Kidney (tissue), 14 donors: ENCODE measurements around the gene MT1G. TPM values are rescaled to one million over a fixed set of nuclear protein-coding genes. Genes with fewer than 3 reads are reported as not detected.

Source experiments
- DNase-seq, 5 donors: peaks; one replicate each; pipeline ENCODE4 v3.0.0-alpha.2; 2013 to 2020
- FAIRE-seq: peaks from 2 replicates; lab custom pipeline; 2012; peaks lifted over from hg19 to GRCh38; lab: Jason Lieb, UNC
- H3K27ac ChIP-seq, 2 donors: one replicate each; pipeline ENCODE4 v1.7.0; 2013; ENCODE audit warnings: low read depth in 2 of 2, low read length in 2 of 2, inconsistent platforms in 1 of 2
- H3K27me3 ChIP-seq: one replicate; pipeline ENCODE4 v1.7.1; 2013; ENCODE audit warnings: low read length, inconsistent platforms; ENCODE audit not compliant: control insufficient read depth, insufficient read depth
- H3K36me3 ChIP-seq, 3 donors: one replicate each; pipeline versions ENCODE4 v1.7.0 to v1.7.1; 2013; ENCODE audit warnings: low read length in 3 of 3, control low read depth in 1 of 3, inconsistent platforms in 1 of 3; ENCODE audit not compliant: insufficient read depth in 3 of 3, control insufficient read depth in 2 of 3
- H3K4me1 ChIP-seq, 3 donors: one replicate each; pipeline versions ENCODE4 v1.7.0 to v1.7.1; 2013; ENCODE audit warnings: low read length in 3 of 3, inconsistent platforms in 1 of 3, low read depth in 1 of 3; ENCODE audit not compliant: control insufficient read depth in 2 of 3, insufficient read depth in 2 of 3
- H3K4me3 ChIP-seq, 3 donors: one replicate each; pipeline versions ENCODE4 v1.7.0 to v1.8.1; 2013; ENCODE audit warnings: low read length in 3 of 3, control low read depth in 1 of 3, inconsistent platforms in 1 of 3
- H3K9ac ChIP-seq, 3 donors: one replicate each; pipeline versions ENCODE4 v1.7.0 to v1.7.1; 2013; ENCODE audit warnings: low read length in 3 of 3, control low read depth in 1 of 3, inconsistent platforms in 1 of 3
- H3K9me3 ChIP-seq, 3 donors: one replicate each; pipeline versions ENCODE4 v1.7.0 to v1.7.1; 2013; ENCODE audit warnings: low read length in 3 of 3, control low read depth in 1 of 3, inconsistent platforms in 1 of 3; ENCODE audit not compliant: control insufficient read depth in 2 of 3, insufficient read depth in 1 of 3
- intact Hi-C: fragments of 100-400 bp; cut with DNase I; formaldehyde crosslinking; loops from one replicate; pipeline ENCODE4 v1.11.1; 2022
- polyA plus RNA-seq: library from polyadenylated mRNA; stranded (reverse); fragments of 350-450 nt; fragmentation: Illumina TruSeq; extraction: RNeasy Lipid Tissue Mini Kit (QIAGEN cat#74804); gene quantifications from one replicate; pipeline ENCODE4 v1.2.3, GENCODE V29; 2014; ENCODE audit warnings: low read depth, low replicate concordance; ENCODE audit not compliant: insufficient read depth
- total RNA-seq: library from RNA; stranded (reverse); fragmentation: NEBNext Ultra II Directional; extraction: Animal tissue kit (Norgen Biotek cat#: 25700); gene quantifications from one replicate; pipeline ENCODE4 v1.2.1, GENCODE V29; 2021
- TF ChIP-seq, protein P1 (sequence below): IDR thresholded peaks from 3 replicates; pipeline ENCODE4 v1.5.1; 2012; ENCODE audit warnings: mild to moderate bottlenecking, moderate library complexity, borderline replicate concordance; ENCODE audit not compliant: insufficient read depth; ENCODE audit errors: extremely low read depth
- donor health status: control.
- donor health status: control.
- donor health status: control.
- donor health status: control.
- donor health status: control.
- donor health status: DM: yes; HTN: yes; CAD: no.
- donor health status: Normal renal cell carcinoma (clear cell type).

Gene MT1G
- total and polyA plus RNA-seq, 2 donors from 2014 or later, result 33.6 to 2,564 TPM

DNA sequence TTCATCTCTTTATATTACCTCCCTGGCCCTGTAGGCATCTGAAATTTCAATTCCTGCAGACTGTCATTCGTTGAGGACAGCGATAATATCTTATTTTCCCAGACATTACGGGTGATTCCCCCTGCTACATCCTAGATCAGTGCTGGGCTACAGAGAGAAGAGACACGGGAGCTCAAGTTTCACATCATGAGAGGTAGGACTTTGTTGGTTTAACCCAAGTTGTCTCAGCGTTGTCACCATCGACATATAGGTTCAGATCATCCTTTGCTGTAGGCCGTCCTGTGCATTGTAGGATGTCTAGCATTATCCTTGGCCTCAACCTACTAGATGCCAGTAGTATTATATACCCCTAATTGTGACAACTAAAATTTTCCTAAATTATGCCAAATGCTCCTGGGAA, 33.7 kb upstream of the MT1G start:
- FAIRE-seq (no peak), DNase-seq (peak in 1 of 5 donors; percentile 9)
- no peaks in the 10 kb centered on the region for H3K4me1 ChIP-seq
- intact Hi-C loops, result no loop called here
- TF ChIP-seq, protein P1, sequence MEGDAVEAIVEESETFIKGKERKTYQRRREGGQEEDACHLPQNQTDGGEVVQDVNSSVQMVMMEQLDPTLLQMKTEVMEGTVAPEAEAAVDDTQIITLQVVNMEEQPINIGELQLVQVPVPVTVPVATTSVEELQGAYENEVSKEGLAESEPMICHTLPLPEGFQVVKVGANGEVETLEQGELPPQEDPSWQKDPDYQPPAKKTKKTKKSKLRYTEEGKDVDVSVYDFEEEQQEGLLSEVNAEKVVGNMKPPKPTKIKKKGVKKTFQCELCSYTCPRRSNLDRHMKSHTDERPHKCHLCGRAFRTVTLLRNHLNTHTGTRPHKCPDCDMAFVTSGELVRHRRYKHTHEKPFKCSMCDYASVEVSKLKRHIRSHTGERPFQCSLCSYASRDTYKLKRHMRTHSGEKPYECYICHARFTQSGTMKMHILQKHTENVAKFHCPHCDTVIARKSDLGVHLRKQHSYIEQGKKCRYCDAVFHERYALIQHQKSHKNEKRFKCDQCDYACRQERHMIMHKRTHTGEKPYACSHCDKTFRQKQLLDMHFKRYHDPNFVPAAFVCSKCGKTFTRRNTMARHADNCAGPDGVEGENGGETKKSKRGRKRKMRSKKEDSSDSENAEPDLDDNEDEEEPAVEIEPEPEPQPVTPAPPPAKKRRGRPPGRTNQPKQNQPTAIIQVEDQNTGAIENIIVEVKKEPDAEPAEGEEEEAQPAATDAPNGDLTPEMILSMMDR, result no peak
- H3K9ac ChIP-seq, result no peak overlapping the region
- no peaks in the 10 kb centered on the region for H3K27me3 ChIP-seq
- no peak overlapping the region for H3K4me3 ChIP-seq
- no peak overlapping the region for H3K27ac ChIP-seq
- H3K36me3 ChIP-seq, result no peaks in the 10 kb centered on the region
- no peaks in the 10 kb centered on the region for H3K9me3 ChIP-seq

DNA sequence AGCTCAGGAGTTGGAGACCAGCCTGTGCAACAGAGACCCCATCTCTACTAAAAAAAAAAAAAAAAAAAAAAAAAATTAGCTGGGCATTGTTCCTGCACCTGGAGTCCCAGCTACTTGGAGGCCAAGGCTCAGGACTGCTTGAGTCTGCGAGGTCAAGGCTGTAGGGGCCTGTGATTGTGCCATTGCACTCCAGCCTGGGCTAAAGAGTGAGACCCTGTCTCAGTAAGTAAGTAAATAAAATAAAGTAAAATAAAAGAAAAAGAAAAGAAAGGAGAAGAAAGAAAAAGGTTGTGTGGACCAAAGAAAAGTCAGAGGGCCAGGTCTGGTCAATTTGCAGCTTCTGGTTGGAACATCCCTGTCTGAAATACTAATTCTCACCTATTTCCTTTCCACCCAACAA, 32.8 kb upstream of the MT1G start:
- Histone ChIP-seq H3K4me3 (no peak overlapping the region), H3K9me3 (no peaks in the 10 kb centered on the region), H3K9ac (no peak overlapping the region), H3K36me3 (no peaks in the 10 kb centered on the region), H3K4me1 (no peaks in the 10 kb centered on the region), H3K27ac (no peak overlapping the region), H3K27me3 (no peaks in the 10 kb centered on the region)
- FAIRE-seq (no peak), DNase-seq (no peak)
- TF ChIP-seq, protein P1, result no peak
- intact Hi-C loops, result no loop called here

DNA sequence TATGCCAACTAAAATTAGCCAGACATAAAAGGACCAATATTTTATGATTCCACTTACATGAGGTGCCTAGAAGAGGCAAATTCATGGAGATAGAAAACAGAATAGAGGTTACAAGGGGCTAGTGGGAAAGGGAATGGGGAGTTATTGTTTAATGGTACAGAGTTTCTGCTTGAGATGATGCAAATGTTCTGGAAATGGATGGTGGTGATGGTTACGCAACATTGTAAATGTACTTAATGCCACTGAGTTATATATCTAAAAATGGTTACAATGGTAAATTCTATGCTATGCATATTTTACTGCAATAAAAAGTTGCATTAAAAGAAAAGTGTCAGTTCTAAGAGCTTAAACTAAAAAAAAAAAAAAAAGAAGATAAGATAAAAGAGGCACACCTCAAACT, 32.3 kb upstream of the MT1G start:
- TF ChIP-seq, protein P1, result no peak
- DNase-seq (no peak), FAIRE-seq (no peak)
- Histone ChIP-seq H3K36me3 (no peaks in the 10 kb centered on the region), H3K27me3 (no peaks in the 10 kb centered on the region), H3K9me3 (no peaks in the 10 kb centered on the region), H3K9ac (no peak overlapping the region), H3K4me3 (no peak overlapping the region), H3K27ac (no peak overlapping the region), H3K4me1 (no peaks in the 10 kb centered on the region)
- intact Hi-C loops, result no loop called here

DNA sequence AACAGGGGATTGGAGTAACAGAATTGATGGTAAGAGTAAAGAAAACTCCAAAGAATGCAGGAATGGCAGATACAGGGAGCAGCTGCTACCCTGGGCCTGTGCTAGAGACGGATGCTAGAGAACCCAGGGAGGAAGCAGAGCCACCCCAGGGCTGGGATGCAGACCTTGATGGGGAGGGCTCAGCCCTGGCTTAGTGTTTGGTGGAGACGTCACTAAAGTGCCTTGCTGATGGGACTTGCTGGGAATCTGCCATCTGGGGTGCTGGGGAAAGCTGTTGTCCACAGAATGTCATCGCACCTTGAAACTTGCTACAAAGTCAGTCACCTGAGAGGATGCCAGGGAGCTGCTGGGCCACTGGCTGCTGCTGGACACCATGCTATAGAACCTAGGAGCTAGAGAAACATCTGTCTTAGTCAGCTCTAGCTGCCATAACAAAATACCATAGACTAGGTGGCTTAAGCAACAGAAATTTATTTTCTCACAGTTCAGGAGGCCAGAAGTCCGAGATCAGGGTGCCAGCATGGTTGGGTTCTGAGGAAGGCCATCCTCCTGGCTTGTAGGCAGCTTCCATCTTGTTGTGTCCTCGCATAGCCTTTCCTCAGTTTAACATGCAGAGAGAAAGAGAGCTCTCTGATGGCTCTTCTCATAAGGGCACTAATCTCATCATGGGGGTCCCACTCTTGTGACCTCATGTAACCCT, 29.7 kb upstream of the MT1G start:
- intact Hi-C loops, result no loop called here
- H3K9me3 ChIP-seq, result no peaks in the 10 kb centered on the region
- TF ChIP-seq, protein P1, result no peak
- no peak for DNase-seq
- H3K9ac ChIP-seq, result no peak overlapping the region
- H3K4me3 ChIP-seq, result no peak overlapping the region
- FAIRE-seq, result no peak
- H3K4me1 ChIP-seq, result no peaks in the 10 kb centered on the region
- H3K27ac ChIP-seq, result no peak overlapping the region
- H3K27me3 ChIP-seq, result no peaks in the 10 kb centered on the region
- no peaks in the 10 kb centered on the region for H3K36me3 ChIP-seq
